Hematopoietic multipotent progenitor cell (in vitro differentiated cells): ENCODE results near the gene MAML3. TPM values are rescaled to one million over a fixed set of nuclear protein-coding genes. Genes with fewer than 3 reads are reported as not detected.

Experiments
- DNase-seq, 3 donors: peaks; one replicate each; pipeline ENCODE4 v3.0.0-alpha.2; 2011 to 2015; ENCODE audit warnings: low read depth in 2 of 3, low spot score in 2 of 3
- total RNA-seq: library from RNA; depleted of rRNA; stranded (reverse); fragments of >200 nt; gene quantifications from one replicate; pipeline ENCODE4 v1.2.3, GENCODE V29; 2012

Gene MAML3
- total RNA-seq, 1 donor, result 27.2 TPM

- no peak for DNase-seq
Observed at GRCh38 chr4:139853309-139853708, 300.7 kb downstream of the MAML3 start.

- no peak for DNase-seq
Observed at GRCh38 chr4:139852612-139853269, 301.2 kb downstream of the MAML3 start.

- no peak for DNase-seq
Observed at GRCh38 chr4:139851639-139852038, 302.3 kb downstream of the MAML3 start.

GRCh38 chr4:139851133-139851532 is 302.9 kb downstream of the MAML3 start:
- no peak for DNase-seq

- DNase-seq, result no peak
Observed at GRCh38 chr4:139849219-139849618, 304.8 kb downstream of the MAML3 start.

GRCh38 chr4:139848028-139848427 is 306.0 kb downstream of the MAML3 start:
- no peak for DNase-seq

GRCh38 chr4:139847602-139848001 is 306.4 kb downstream of the MAML3 start:
- no peak for DNase-seq

- DNase-seq, result no peak
Observed at GRCh38 chr4:139846766-139847165, 307.2 kb downstream of the MAML3 start.

- no peak for DNase-seq
Observed at GRCh38 chr4:139845453-139846093, 308.4 kb downstream of the MAML3 start.

GRCh38 chr4:139844459-139845036 is 309.4 kb downstream of the MAML3 start:
- DNase-seq, result no peak

GRCh38 chr4:139844057-139844456 is 309.9 kb downstream of the MAML3 start:
- no peak for DNase-seq

GRCh38 chr4:139843641-139844040 is 310.3 kb downstream of the MAML3 start:
- DNase-seq, result no peak

GRCh38 chr4:139841464-139842195 is 312.4 kb downstream of the MAML3 start:
- peak in 2 of 3 donors; percentile 60 to 72 for DNase-seq

GRCh38 chr4:139840773-139841172 is 313.2 kb downstream of the MAML3 start:
- no peak for DNase-seq

- no peak for DNase-seq
Observed at GRCh38 chr4:139839403-139840031, 314.5 kb downstream of the MAML3 start.

- no peak for DNase-seq
Observed at GRCh38 chr4:139838811-139839210, 315.2 kb downstream of the MAML3 start.

GRCh38 chr4:139834981-139835391 is 319.0 kb downstream of the MAML3 start:
- DNase-seq, result no peak

- DNase-seq, result no peak
Observed at GRCh38 chr4:139834226-139834662, 319.7 kb downstream of the MAML3 start.

GRCh38 chr4:139833151-139833910 is 320.7 kb downstream of the MAML3 start:
- no peak for DNase-seq
